GM19463 (cell line): ENCODE measurements around the gene ADAMTSL1.

Source experiments
- ATAC-seq: cut with Tn5 transposase; IDR thresholded peaks from one replicate; pipeline ENCODE4 v1.9.1; 2021; ENCODE audit warnings: mild to moderate bottlenecking, moderate library complexity; ENCODE audit not compliant: unreplicated experiment

The ADAMTSL1 gene

DNA sequence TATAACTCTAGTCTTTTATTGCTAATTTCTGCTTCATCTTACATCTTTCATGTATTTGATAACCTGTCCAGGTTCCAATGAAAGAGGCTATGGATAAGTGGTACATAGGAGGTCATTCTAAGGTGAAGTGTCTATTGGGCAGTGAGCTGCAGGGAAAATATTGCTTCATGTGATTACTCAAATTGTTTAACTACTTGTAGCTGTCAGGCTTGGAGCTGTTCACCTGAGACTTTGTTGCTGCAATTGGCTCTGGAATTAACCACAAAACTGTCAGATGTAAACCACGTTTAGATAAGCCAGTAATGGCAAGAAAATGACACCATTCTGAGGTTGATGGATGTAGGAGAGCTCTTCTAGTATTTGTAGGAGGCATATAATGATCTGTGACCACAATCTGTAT, 26.0 kb downstream of the ADAMTSL1 start:
- ATAC-seq: no peak

DNA sequence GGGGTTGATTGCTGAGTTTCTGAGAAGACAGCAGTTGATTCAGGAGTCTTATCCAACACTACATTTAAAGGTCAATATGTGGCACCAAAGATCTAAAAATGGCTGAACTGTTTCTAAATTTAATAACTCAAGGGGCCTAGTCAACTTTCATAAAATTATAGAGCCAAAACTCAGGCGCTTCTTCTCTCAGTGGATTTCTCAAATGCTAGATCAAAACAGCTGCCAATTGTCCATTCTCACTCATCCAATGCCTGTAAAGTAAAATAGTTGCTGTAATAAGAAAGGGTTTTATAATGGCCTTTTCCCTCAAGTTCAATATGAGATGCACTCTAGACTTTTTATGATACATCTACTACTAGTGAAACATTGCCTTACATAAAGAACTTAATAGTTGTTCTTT, 26.5 kb downstream of the ADAMTSL1 start:
- no peak for ATAC-seq

DNA sequence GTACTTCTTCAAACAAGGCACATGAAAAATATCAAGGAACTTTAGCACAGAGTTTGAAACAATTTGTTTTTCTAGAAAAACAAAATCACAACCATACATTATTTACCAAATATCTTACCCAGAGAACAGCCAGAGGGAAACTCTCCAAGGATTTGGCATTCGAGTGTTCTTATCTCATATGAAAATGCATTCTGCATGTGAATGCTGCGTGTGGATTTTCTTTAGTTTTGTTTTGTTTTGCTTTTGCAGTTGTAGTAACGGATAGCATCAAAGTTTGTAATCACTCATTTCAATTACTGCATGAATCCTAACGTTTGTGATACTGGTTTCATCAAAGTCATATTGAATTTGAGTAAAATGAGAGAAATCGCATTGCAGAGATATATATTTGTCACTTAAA, 28.0 kb downstream of the ADAMTSL1 start:
- ATAC-seq: no peak

DNA sequence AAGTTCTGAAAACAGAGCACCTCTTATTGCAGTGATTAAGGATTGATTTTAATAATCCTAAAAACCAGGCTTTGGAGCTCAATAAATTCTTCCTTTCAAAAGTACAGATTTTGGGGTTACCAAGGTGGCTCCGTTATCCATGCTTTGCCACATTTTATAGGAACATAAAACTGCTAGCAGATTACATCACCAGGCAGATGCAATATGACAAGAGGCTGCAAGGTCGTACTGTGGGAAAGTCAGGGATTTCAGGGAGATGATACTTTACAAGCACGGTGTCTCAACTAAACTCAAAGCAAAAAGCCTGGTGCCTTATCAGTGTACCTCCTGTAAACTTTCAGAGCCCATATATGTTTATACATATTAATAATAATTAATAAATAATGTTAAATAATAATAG, 28.6 kb downstream of the ADAMTSL1 start:
- no peak for ATAC-seq

DNA sequence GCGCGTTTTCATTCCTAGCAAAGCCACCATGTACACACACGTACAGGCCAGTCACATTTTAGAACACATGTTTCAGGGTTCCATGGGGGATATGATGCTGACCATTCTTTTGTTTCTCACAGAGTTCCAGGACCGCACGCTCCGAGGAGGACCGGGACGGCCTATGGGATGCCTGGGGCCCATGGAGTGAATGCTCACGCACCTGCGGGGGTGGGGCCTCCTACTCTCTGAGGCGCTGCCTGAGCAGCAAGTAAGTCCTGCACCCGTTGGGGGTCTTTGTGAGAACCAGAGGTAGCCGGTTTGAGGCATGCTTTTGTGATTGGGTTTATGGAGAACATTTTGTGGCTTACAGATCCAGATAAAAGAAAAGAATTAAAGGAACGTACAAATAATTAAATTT, 30.8 kb downstream of the ADAMTSL1 start:
- ATAC-seq: no peak

DNA sequence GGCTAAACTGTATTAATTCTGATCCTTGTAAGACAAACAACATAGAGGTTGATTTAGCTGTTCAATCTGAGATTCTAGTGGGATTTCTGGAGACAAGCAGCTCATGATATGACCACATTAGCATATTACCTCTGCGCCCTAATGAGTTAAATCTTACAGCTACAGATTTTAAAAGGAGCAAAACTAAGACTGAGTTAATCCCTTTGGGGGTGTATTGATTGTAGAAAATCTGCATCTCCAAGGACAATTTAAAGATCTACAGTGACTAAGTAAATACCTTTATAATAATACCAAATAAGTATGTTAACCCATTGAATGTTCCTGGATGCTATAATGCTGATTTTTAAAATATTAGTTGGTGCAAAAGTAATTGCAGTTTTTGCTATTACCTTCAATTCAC, 33.2 kb downstream of the ADAMTSL1 start:
- ATAC-seq: no peak

DNA sequence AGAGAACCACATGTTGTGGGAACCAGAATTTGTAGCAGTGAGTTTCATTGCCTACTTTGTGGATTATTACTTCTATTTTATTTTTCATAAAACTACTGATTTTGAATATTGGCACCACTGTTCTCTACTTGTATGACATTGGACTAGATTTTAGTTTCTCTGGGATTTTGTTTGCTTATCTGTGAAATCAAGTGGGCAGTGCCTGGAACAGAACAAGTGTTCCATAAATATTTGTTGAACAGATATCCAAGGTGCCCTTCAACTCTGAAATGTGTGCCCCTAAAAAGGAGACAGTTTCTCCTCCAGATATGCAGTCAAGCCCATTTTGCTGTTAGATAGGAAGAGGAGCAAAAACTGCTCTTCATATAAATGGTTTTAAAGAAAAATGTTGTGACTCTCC, 42.6 kb downstream of the ADAMTSL1 start:
- ATAC-seq: no peak

DNA sequence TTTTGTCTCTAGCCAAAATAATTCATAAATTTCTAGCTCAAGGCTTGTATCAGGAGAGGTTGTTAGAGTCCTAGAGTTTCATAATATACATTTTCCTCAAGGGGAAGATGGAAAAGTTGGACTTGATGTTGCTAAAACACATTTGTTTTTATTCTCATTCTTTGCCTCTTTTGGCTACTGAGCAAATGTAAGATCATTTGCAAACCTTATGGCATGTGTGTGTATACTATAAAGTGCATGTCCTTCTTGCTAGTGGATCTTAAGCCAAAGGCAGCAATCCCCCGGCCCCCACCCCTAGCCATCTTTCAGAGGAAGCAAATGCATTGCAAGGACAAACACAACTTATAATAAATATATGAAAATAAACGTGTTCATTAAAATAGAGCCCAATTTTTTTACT, 43.0 kb downstream of the ADAMTSL1 start:
- no peak for ATAC-seq

DNA sequence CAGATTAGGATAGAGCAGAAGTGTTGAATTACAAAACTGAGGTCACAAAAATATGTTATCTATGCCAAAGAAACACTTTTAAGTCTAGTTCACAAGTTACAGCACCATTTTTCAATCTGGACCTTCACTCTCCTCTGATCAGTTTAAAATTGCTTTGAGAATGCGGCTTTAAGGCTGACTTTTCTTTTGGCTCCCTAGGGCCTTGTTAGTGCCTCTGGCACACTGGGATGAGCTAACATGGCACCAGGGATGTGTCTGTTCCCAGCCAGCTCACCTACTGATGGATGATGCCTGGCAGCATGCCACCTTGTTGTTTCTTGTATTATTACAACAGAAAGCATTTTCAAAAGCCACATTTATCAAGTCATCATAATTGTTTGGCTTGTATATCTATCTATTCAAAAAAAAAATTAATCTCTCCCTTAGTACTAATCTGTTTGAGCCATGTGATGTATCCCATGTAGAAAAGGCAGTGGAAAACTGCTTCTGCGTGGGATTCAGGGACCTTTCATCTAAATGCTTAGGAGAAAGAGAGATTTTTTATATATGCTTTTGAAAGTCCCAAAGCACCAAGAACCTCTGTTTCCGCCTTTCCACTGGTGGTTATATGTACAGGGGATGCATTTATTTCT, 46.6 kb downstream of the ADAMTSL1 start:
- ATAC-seq: no peak

DNA sequence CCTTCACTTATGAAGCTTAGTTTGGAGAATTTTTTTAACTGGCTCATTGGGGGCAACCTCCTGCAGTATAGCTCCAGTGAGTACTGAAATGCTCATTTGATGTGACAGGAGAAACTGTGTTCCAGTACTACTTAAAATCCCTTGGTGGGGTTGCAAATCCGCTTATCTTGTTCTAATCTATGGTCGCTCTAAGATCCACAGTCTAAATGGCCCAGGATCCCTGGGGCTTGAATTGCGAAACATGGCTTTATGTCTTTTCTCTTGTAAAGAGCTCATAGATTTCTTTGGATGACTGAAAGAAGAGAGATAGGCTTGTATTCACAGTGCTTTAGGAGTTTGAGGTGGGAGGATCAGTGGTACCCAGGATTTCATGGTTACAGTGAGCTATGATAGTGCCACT, 52.7 kb downstream of the ADAMTSL1 start:
- no peak for ATAC-seq

DNA sequence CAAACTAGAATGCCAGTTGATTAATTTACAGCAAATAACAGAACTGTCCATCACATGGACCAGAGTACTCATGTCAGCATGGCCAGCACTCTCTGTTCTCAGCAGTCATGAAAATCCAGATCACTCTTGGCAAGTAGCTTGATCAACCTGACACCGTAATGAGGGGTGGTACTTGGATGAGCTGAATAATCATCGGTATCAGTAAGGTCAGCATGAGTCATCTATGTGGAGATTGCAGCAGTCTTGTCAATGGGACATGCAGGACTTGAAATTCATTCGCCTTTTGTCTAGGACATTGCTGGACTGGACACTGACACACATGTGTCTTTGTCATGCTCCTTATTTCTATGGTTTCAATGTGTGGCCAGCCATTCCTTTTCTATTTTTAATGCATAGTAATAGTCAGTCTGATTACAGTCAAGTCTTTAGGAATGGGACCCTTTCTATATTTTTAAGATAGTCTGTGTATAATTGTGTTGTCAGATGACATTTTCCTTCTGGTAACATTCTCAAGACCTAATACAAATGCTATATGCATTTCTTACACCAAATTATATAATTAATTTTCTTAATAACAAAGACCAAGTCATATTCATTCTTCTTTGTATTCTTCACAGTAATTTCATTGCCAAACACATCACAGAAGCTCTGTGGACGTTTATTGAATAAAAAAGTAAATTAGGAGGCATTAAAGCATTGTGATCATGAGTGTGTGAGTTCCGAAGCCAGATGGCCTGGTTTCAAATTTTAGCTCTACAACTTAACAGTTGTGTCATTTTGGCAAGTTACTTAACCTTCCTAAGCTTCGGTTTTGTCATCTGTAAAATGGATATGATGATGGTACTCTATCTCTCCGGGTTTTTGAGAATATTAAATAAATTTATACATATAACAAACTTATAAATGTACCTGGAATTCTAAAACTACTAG, 57.4 kb downstream of the ADAMTSL1 start:
- ATAC-seq: no peak

DNA sequence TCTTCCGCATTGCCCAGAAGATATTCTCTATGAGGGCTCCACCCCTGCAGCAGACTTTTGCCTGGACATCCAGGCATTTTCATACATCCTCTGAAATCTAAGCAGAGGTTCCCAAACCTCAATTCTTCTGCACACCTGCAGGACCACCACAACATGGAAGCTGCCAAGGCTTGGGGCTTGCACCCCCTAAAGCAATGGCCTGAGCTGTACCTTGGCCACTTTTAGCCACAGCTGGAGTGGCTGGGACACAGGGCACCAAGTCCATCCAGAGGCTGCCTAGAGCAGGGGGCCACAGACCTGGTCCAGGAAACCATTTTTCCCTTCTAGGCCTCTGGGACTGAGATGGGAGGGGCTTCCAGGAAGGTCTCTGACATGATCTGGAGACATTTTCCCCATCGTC, 60.7 kb downstream of the ADAMTSL1 start:
- ATAC-seq: no peak

DNA sequence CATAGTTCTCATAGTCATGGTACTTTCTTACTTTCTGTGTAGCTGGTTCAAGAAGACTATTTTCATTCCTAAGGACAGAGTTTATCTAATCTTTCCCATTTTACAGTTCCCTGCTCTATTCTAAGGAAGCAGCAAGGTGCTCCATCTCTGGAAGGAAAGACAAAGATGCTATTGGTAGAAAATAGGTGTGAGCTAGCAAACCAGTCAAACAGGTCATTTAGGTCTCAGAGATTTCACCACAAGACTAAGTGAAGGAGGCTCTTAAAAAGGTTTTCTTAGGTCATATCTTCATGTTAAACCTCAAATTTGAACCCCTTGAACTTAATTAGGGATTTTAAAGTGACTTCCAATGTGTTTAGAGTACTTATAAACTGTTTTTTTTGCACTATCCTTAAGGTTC, 62.6 kb downstream of the ADAMTSL1 start:
- no peak for ATAC-seq

DNA sequence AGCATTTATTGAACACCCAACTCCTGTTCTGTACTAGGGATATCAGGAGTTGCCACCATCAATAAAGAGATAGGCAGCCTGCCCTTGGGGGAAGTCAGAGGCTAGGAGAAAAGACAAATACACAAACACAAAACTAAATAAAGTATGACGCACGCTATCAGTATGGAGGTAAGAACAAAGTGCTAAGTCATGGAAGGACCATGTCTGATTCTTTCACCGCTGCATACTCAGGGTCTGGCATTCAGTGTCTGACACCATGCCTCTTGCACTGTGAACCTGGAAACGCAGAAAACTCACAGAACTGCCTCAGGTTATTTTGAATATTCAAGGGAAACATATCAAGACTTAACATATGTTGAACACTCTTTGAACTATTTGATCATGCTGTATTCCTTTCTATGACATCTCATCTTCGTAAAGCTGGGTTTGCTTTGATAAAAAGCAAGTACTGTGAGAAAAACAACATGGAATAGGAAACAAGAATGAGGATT, 65.3 kb downstream of the ADAMTSL1 start:
- no peak for ATAC-seq

DNA sequence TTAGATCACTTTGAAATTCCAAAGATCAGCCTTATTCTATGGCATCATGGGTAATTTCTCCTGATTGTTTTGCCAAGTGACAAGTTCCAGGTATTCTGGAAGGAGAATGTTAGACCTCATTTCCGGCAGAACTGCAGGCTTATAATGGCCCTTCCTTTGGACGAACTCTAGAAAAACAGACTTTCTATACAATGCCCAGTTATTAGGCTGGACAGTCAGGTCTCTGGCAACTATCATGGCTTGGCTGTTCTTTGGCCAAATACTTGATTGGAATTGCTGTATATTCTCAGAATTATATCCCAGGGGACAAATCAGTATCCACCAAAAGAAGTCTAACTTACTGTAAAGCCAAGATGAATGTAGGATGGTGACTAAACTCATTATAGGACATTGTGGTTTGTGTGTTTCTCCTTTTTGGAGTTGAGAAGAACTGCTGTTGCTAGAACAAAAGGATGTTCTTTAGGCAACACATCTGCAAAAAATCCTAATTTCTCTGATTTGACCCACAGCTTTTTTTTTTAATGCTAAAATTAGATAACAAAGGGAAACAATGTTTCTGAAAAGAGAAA, 69.0 kb downstream of the ADAMTSL1 start:
- ATAC-seq: no peak

DNA sequence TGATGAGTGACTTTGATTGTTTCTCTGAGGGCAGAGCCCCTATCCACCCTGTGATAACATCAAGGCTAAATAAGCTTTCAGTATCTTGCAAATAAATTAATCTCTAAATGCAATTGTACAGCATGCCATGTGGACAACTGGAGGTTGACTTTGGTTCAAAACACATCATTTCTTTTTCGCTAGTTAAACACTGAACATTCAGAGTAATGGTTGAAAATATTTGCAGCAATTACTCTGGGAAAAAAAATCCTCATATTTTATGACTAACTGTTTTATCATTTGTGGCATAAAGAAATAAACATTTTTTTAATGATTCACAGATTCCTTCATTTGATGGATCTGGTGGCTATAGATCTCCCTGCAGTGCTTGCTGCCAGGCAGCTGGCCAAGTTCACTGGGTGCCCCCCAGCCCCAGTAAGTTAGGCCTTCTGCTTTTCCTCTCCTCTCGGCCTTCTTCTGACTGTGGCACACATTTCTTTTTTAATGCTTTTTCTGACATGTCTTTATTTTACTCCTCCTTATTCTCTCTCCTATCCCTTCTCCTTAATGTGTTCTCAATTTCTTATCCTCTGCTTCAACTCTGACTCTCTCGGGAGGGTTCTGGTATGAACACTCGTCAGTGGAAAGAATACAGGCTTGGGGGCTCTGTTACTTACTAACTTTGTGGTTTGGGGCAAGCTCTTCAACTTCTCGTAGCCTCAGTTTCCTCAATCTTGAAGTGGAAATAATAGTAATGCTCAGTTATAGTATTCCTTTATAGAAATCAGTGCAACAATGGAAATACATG, 69.6 kb downstream of the ADAMTSL1 start:
- ATAC-seq: no peak

DNA sequence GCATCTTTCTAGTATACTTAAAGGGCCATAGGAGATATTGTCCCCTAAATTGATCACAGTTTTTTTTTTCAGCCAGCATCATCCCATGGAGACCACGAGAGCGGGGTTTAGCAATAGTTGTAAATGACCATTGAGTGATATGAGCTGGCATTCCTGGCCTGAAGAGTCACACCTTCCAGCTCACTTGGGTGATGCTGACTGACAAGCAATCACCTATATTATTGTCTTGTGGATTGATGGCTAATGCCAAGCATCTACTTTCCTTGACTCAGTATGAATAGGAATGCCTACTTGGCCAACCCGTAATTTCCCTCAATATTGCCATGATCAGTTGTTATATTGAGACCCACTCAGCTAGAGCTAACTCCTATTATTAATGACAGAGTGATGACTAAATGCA, 70.5 kb downstream of the ADAMTSL1 start:
- ATAC-seq: no peak

DNA sequence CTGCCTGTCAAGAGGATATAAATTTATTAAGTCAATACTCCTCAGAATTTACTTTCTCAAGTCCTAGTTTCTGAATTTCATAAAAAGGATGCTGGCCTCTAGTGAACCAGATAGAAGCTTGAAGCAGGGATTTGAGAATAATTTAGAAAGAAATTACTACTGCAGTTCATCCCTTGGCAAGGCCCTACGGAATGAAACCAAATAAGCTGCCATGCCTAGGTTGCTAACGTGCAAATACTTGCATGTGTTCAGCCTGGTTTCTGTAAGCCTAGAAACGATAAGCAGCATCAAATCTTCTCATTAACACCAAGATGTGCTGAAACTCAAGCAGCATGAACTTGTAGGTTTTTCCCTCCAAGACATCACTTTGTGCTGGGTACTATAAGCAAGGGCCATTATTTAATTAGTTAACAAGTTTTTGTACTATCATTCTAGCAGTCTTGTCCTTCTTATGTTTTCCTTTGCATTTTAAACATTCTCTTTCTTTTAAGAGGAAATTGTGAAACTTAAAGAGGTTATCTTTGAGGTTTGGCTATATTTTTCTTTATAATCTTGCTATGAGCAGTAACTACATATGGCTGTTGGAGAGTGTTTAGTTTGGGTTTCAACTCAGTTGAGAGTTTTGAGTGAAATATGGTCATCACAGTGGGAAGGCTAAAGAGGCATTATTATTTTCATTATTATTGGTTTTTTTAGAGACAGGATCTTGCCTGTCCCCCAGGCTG, 71.8 kb downstream of the ADAMTSL1 start:
- ATAC-seq: no peak

DNA sequence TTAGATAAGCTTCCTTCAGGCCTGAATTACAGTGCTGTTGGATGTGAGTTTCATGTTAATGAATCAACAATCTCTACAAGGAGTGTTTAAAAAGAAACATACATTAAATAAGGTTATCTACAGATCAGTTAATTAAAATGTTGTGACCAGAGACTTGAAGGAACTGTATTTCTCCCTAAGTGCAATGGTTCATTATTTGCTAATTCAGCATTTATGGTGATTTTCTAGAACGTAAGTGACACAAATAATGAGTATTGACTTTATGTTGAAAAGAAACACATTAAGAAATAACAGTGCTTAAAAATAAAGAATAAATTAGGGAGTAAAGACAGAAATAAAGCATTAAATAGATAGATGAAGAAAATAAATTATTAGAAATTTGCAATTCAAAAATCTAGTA, 74.5 kb downstream of the ADAMTSL1 start:
- ATAC-seq: no peak

DNA sequence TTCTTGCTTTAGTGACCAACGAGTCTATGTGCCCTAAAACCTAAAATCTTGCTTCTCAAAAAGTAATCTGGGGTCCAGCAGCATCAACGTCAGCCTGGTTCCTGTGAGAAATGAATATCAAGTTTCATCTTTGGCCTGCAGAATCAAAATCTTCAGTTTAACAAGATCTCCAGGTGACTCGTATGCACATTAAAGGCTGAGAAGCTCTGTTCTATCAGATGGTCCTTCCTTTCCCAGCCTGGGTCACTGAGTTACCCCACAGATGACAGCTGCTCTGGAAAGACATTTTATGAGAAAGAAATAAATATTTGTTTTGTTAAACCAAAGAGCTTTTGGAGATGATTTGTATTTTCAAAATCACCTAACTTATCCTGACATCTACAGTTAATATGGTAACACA, 75.8 kb downstream of the ADAMTSL1 start:
- ATAC-seq: no peak

DNA sequence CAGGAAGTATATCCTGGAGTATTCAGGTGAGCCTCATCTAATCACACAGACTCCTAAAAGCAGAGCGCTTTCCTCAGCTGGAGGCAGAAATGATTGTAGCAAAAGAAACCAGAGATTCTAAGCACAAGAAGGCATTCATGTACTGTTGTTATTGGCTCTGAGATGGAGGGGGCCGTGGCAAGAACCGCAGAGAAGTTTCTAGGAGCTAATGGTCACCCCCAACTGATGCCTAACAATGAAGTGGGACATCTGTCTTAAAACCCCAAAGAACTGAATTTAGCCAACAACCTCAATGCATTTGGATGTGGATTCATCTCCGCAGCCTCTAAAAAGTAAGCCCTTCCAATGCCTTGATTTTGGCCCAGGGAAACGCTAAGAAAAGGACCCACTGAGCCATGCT, 76.3 kb downstream of the ADAMTSL1 start:
- ATAC-seq: no peak
